Erythroblast (primary cell): ENCODE data around the gene ARHGAP42.

ENCODE experiments used
- GATA1 ChIP-seq: IDR thresholded peaks from 2 replicates; pipeline ENCODE4 v1.6.1; 2011; ENCODE audit warnings: low read depth, mild to moderate bottlenecking, control low read depth, low read length, moderate library complexity
- POLR2A ChIP-seq: IDR thresholded peaks from 2 replicates; pipeline ENCODE4 v1.6.1; 2011; ENCODE audit warnings: mild to moderate bottlenecking, low read length

GRCh38 chr11:101022256-101022655 lies 335.2 kb downstream of the ARHGAP42 start:
- TF ChIP-seq POLR2A (no peak), GATA1 (no peak)
